Mammary epithelial cell (primary cell): ENCODE measurements around the gene SLC25A26.

Experiments
- EZH2 ChIP-seq: IDR thresholded peaks from 2 replicates; pipeline ENCODE4 v1.6.1; 2012; ENCODE audit warnings: low read length, inconsistent platforms, borderline replicate concordance
- TF ChIP-seq, protein P1 (sequence below), 2 donors: IDR thresholded peaks in 1 of 2; conservative IDR thresholded peaks in 1 of 2; 2 replicates each; pipeline ENCODE4 v1.5.1; 2011 to 2012; ENCODE audit warnings: inconsistent platforms in 2 of 2, low read length in 2 of 2, mild to moderate bottlenecking in 2 of 2, control low read depth in 1 of 2, low read depth in 1 of 2; ENCODE audit not compliant: insufficient read depth in 1 of 2; ENCODE audit errors: extremely low read depth in 1 of 2

DNA sequence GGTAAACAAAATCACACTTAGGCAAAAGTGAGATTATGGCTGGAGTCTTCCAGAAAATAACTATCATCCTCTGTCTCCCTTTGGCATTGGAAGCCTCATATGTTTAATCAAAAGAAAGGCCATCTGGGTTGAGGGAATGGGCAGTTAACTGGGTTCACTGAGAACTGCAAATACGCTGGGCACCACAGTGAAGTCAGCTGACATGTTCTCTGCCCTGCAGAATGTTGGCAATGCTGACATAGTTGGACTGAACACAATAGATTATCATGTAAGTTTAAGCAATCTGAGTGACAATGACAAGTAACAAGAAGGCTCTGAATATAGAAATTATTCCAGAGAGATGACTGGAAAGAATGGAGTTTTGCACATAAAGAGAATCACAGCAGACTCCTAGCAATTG lies 43.8 kb upstream of the SLC25A26 start:
- no peak for TF ChIP-seq EZH2
- TF ChIP-seq, protein P1, sequence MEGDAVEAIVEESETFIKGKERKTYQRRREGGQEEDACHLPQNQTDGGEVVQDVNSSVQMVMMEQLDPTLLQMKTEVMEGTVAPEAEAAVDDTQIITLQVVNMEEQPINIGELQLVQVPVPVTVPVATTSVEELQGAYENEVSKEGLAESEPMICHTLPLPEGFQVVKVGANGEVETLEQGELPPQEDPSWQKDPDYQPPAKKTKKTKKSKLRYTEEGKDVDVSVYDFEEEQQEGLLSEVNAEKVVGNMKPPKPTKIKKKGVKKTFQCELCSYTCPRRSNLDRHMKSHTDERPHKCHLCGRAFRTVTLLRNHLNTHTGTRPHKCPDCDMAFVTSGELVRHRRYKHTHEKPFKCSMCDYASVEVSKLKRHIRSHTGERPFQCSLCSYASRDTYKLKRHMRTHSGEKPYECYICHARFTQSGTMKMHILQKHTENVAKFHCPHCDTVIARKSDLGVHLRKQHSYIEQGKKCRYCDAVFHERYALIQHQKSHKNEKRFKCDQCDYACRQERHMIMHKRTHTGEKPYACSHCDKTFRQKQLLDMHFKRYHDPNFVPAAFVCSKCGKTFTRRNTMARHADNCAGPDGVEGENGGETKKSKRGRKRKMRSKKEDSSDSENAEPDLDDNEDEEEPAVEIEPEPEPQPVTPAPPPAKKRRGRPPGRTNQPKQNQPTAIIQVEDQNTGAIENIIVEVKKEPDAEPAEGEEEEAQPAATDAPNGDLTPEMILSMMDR (conservative IDR thresholded peaks at IDR 0.05 in 1 of 2, IDR thresholded peaks at IDR 0.05 in 1 of 2; ENCODE audit: extremely low read depth in 1 of 2, insufficient read depth in 1 of 2, low read depth in 1 of 2, low read length in 2 of 2): no peak
